PFSK-1 (cell line): ENCODE data around the gene CLIC5.

Source experiments
- POLR2AphosphoS5 ChIP-seq: IDR thresholded peaks from 2 replicates; pipeline ENCODE4 v1.6.1; 2012; ENCODE audit warnings: low read depth, mild to moderate bottlenecking, control low read depth, low read length, moderate library complexity
- REST ChIP-seq, 2 experiments: IDR thresholded peaks; 2 replicates each; pipeline versions ENCODE4 v1.6.1 to v1.8.0; 2011 to 2012; ENCODE audit warnings: low read depth in 2 of 2, low read length in 2 of 2, control low read depth in 1 of 2, inconsistent platforms in 1 of 2, mild to moderate bottlenecking in 1 of 2, moderate library complexity in 1 of 2; ENCODE audit not compliant: insufficient read depth in 1 of 2
- SIN3A ChIP-seq: IDR thresholded peaks from 2 replicates; pipeline ENCODE4 v1.6.1; 2012; ENCODE audit warnings: mild to moderate bottlenecking, low read length, moderate library complexity, borderline replicate concordance; ENCODE audit not compliant: insufficient read depth
- TAF1 ChIP-seq: IDR thresholded peaks from 2 replicates; pipeline ENCODE4 v1.6.1; 2012; ENCODE audit warnings: low read length, control low read depth, borderline replicate concordance; ENCODE audit not compliant: insufficient read depth

- no peak for TF ChIP-seq SIN3A
- TF ChIP-seq POLR2AphosphoS5: no peak
- TF ChIP-seq TAF1: no peak
- no peak for TF ChIP-seq REST (IDR thresholded peaks at IDR 0.05; ENCODE audit: insufficient read depth in 1 of 2, low read depth in 2 of 2, low read length in 2 of 2)
These were observed 81.8 kb downstream of the CLIC5 start for GRCh38 chr6:45933855-45934254.
